Stimulated activated naive CD4-positive, alpha-beta T cell treated with Interleukin-2 at 50 U/mL for 16 hours (primary cell): ENCODE measurements around the gene ELF5.

Experiments
- DNase-seq: peaks from one replicate; lab custom pipeline; 2025; lab: John Stamatoyannopoulos, UW

The ELF5 gene

DNA sequence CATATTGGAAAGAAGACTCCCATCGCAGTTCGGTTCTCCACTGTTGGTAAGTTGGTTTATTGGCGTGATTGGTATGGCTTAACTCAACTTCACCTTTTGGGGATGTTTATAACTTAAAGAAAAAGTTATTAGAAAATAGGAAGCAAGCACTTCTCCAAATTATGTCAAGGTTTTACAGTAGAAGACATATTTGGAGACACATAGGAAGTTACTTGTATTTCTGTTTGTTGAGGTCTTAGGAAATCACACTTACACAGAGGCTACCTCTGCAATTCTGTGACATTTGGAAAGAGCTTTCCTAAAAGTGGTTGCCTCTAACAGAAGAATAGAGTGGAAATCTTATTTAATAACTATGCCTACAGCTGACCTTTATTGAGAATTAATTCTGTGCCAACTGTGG lies 62.5 kb downstream of the ELF5 start:
- DNase-seq, result no peak

DNA sequence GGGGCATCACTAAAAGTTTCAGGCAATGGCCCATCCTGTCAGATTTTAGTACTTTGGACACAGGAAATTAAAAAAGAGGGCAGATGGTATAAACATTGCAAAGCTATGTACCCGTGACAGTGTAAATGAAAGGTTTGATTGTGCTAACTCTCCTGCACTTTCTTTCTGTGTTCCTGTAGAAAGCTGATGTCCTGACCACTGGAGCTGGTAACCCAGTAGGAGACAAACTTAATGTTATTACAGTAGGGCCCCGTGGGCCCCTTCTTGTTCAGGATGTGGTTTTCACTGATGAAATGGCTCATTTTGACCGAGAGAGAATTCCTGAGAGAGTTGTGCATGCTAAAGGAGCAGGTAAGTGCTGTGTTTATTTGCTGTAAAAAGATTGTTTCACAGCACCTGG lies 64.6 kb downstream of the ELF5 start:
- no peak for DNase-seq

DNA sequence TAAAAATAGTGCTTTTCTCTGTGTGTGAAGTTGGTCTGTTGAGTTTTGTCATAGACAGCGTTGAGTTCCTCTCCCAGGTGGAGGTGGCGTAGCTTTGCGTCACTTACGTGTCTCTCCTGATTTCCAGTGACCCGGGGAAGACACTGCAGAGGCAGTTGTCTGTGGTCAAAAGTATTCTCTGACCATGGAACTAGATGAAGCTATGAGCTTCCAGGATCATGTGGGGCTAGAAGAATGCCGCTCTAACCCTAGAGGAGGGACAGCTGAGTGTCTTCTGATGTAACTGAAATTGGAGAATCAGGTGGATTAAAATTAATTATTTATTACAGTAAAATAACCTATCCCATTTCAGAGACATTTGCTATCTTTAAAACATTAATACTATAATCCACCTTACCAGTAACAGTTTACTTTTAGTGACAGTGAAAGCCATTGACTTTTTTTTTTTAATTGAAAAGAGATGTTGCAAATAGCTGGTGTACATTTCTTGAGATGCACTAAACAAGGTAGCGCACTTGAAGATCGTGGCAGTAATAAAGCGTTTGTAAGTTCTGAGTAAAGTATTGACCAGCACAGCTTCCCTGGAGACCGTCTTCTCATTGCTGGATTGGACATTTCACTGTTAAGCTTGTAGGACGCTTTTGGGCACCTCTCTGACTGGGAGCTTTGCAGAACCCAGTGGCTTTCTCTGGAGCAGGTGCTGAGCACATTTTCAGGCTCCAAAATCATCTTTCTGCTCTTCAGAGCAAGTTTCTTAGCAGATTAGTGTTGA lies 65.2 kb downstream of the ELF5 start:
- no peak for DNase-seq

DNA sequence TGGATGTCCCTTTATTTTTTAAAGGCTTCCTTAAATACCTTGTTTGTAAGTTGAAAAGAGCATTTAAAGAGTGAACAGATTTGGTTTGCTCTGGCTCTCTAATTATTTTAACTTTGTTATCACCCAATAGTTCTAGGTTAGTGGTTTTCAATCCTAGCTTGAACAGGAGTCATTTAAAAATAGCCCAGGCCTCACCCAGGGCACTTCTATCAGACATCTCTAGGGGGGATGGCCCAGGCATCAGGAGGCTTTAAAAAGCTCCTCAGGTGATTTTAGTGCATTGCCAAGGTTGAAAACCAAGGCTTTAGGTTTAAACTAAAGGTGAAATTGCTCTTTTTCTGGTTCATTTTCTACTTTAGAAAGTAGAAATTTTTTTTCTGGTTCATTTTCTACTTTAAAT lies 66.5 kb downstream of the ELF5 start:
- DNase-seq, result no peak

DNA sequence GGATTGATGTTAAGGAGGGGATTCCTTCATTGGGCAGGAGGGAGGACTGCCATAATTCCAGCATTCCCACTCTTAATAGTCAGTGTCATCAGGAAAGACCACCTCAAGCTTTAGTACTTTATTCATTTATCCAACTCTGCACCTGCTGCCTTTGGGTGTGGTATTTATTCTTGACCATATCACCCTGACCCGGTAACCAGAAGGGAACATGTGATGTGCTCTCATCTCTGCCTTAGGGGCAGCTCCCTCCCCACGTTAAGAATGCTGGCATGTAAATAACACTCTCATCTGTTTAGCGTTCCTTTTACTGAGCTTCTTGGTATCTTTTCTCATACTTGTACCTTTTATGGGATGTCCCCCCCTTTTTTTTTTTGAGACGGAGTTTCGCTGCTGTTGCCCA lies 67.2 kb downstream of the ELF5 start:
- no peak for DNase-seq

DNA sequence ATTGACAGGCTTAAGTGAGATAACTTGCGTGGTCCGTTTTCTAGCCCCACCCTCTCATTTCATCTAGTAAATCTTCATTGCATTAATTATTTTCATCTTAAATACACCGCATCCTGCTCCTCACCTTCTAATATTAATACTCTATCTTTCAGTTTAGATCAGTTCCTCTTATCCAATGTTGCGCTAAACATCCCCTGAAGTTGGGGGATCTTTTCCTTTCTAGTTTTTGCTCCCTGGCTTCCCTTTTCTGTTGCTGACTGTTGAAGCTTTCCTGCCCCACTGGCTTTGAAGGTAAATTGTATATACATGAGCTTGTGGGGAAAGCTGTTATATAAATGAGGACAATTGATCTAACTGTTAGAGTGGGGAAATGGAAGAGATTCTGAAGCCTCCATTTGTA lies 67.6 kb downstream of the ELF5 start:
- no peak for DNase-seq

DNA sequence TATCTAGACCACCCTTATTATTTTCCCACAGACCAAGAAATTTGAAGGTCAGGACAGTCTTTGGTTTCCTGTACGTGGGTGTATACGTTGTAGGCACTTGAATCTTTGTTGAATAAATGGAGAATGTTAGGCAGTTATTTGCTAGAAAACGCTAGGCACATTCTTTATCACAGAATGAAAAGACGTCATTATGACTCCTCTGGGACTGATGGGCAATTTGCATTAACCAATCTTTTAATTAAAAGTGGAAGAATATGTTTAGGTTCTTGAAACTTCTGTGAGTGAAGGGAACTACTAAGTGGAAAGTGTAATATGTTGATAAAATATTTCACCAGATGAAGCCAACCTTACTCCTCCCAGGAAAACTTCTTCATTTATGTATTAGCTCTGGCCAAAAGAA lies 69.2 kb downstream of the ELF5 start:
- DNase-seq, result no peak

GRCh38 chr11:34443136-34443535 lies 70.5 kb downstream of the ELF5 start:
- no peak for DNase-seq

DNA sequence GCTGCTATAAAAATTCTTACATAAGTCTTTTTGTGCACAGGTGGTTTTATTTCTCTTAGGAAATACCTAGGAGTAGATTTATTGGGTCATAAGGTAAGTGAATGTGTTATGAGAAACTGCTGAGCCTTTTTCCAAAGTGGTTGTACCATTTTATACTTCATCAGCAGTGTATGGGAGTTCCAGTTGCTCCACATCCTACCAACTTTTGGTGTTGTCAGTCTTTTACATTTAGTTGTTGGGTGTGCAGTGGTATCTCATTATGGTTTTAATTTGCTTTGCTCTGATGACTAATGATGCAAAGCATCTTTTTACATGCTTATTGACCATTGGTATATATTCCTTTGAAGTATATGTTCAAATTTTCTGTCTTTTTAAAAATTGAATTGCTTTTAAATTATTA lies 71.8 kb downstream of the ELF5 start:
- DNase-seq, result no peak

GRCh38 chr11:34439610-34440198 lies 73.9 kb downstream of the ELF5 start:
- no peak for DNase-seq

GRCh38 chr11:34438529-34439507 lies 74.8 kb downstream of the ELF5 start, which contains the start of gene CAT:
Gene CAT (plus strand): TSS chr11:34438934. CDS start chr11:34439014, 80 bp downstream.
- peak; percentile 97 for DNase-seq

DNA sequence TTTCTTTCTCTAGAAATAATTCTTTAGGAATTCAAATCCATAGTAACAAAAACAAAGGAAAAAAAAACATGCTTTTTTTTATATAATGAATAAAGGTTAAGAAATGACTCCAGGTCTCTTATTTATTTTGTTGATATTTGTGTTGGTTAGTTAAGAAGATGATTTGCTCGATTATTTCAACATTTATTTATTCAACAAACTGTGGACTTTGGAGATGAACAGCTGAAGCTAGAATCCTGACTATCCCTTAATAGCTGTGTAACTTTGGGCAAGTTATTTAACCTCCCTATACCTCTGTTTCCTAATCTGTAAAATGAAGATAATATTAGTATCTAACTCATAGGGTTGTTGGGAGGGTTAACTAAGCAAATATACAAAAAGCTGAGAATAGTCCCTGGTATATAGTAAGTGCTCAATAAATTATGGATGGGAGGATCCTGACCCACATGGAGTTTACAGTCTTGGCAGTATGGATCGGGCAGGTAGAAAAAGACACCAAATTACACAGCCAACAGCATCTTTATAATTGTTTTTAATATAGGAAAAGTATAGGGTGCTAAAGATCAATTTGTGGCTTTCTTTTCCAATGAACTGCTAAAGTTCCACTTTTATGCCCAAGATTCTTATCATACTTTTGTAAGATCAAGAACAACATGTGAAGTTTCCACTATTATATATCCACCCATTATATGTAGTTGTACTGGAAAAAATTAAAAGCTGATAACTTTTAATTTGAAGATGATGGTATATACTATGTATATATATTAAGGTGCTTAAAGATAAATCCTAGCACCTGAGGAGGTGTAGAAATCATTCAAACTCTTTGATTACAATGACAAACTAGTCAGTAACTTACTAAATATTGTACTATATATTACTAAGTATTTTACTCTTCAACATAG lies 76.1 kb downstream of the ELF5 start:
- DNase-seq, result no peak

- no peak for DNase-seq
Measured at GRCh38 chr11:34433899-34434298, 79.7 kb downstream of the ELF5 start.

DNA sequence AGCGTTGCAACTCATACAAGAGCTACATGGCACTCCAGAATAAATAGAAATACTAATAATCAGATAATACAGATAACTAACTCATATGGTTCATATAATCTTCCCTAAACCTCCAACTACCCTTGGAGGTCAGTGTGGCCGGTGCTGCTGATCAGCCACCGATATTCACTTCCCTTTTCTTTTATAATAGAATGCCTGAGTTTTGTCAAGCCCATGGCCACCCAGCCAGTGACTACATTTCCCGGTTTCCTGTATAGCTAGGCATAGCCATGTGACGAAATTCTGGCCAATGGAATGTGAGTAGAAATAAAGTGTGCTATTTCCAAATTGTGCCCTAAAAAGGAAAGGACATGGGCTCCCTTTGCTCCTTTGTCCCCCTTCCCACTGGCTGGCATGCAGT lies 80.8 kb downstream of the ELF5 start:
- no peak for DNase-seq

- no peak for DNase-seq
Measured at GRCh38 chr11:34431979-34432378, 81.6 kb downstream of the ELF5 start.
